ENCODE data around the gene OVCH1. TPM values are rescaled to one million over a fixed set of nuclear protein-coding genes. Genes with fewer than 3 reads are reported as not detected.
"Not testable (repeated sequence)": the region's sequence is repeated elsewhere in the genome, so short reads cannot be mapped to it uniquely, and the experiment has no call there.

Gene OVCH1
- total RNA-seq, 3 donors from 2014 or later, result 0.33 to 0.64 (median 0.44) TPM

DNA sequence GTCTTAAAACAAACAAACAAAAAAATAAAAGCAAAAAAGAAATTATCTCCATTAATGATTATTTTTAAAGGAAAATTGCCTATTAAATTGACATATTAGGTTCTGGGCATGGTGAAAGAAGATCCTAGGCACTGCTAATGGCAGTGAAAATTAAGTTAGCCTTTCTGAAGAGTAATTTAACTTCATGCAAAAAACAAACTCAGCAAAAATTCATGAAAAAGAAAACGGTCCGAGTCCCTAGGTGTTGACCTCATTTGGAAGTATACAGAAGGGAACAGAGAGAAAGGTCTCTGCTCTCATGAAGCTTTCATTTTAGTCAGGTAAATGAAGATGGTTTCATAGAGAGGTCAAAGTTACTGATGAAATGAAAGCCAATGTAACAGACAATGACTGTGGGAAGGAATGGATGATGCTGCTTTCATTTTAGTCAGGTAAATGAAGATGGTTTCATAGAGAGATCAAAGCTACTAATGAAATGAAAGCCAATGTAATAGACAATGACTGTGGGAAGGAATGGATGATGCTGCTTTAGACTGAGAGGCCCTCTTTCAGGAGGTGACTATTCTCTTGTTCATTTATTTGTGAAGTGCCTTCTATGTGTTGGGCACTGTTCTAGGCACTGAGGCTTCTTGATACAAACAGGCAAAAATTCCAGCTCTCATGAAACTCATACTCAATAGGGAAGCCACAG is 50.1 kb downstream of the OVCH1 start:
- DNase-seq (ENCODE audit: low spot score in 2 of 2), result no peak
- Histone ChIP-seq H3K36me3 (no peaks in the 10 kb centered on the region), H3K27ac (no peak overlapping the region), H3K4me3 (no peak overlapping the region), H3K4me1 (no peaks in the 10 kb centered on the region), H3K9me3 (no peaks in the 10 kb centered on the region), H3K27me3 (no peaks in the 10 kb centered on the region)
- TF ChIP-seq POLR2AphosphoS5 (IDR thresholded peaks at IDR 0.05), result no peak
- TF ChIP-seq POLR2A (IDR thresholded peaks at IDR 0.05), result no peak
- TF ChIP-seq, protein P1, sequence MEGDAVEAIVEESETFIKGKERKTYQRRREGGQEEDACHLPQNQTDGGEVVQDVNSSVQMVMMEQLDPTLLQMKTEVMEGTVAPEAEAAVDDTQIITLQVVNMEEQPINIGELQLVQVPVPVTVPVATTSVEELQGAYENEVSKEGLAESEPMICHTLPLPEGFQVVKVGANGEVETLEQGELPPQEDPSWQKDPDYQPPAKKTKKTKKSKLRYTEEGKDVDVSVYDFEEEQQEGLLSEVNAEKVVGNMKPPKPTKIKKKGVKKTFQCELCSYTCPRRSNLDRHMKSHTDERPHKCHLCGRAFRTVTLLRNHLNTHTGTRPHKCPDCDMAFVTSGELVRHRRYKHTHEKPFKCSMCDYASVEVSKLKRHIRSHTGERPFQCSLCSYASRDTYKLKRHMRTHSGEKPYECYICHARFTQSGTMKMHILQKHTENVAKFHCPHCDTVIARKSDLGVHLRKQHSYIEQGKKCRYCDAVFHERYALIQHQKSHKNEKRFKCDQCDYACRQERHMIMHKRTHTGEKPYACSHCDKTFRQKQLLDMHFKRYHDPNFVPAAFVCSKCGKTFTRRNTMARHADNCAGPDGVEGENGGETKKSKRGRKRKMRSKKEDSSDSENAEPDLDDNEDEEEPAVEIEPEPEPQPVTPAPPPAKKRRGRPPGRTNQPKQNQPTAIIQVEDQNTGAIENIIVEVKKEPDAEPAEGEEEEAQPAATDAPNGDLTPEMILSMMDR (IDR thresholded peaks at IDR 0.05), result no peak
- intact Hi-C loops (cut with DNase I; ENCODE audit: low total_unique reads), result no loop called here

DNA sequence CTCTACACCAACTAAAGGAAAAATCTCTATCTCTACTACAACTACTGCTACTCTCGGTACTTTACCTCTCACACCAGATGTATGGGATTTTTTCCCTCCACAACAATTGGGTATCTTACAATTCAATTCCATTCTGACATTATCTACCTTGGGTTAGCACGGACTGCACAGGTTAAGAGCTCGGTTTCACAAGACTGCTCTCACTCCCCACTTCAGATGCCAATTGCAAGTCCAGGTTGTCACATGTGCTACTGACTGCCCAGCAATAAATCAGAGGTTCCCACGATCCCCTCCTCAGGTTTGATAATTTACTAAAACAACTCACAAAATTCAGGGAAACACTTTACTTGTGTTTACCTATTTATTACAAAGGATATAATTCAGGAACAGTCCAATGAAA is 58.0 kb downstream of the OVCH1 start:
- H3K27ac ChIP-seq, result no peak overlapping the region
- TF ChIP-seq POLR2AphosphoS5 (IDR thresholded peaks at IDR 0.05) (no peak), POLR2A (IDR thresholded peaks at IDR 0.05) (no peak)
- TF ChIP-seq, protein P1 (IDR thresholded peaks at IDR 0.05), result no peak
- H3K36me3 ChIP-seq, result no peaks in the 10 kb centered on the region
- H3K4me1 ChIP-seq, result no peaks in the 10 kb centered on the region
- intact Hi-C loops (cut with DNase I; ENCODE audit: low total_unique reads), result no loop called here
- no peaks in the 10 kb centered on the region for H3K27me3 ChIP-seq
- no peak overlapping the region for H3K4me3 ChIP-seq
- H3K9me3 ChIP-seq, result peaks cover 0 to 5% of the 10 kb centered on the region in 2 donors
- no peak for DNase-seq (ENCODE audit: low spot score in 2 of 2)

DNA sequence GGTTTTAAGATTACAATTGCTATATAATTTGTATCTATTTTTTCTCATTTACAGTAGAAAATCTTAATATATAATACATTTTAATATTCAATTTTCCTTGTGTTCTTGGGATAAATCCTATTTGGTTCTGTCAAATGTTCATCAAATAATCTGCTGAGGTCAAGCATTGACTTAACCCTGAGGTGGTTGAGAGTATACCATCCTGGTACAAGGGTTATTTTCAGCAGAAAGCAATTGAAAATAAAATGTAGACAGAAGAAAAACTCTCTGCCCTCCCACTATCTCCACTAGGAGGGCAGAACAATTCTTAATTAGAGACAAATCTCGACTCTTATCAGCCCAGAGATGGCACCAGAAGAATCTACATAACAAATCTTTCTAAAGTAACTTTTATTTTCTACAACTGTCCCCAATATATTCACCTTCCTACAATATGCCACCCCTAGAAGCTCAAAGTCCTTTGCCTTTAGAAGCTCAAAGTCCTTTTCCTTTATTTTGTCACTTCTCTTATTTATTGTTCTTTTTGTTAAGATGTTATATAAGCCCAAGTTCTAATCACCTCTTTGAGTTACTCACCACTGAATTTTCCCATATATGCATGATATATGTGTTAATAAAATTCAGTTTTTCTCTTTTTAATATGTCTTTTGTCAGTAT is 58.6 kb downstream of the OVCH1 start:
- Histone ChIP-seq H3K4me3 (no peak overlapping the region), H3K27me3 (no peaks in the 10 kb centered on the region), H3K36me3 (no peaks in the 10 kb centered on the region), H3K4me1 (no peaks in the 10 kb centered on the region), H3K9me3 (peaks cover 0 to 5% of the 10 kb centered on the region in 2 donors), H3K27ac (no peak overlapping the region)
- DNase-seq (ENCODE audit: low spot score in 2 of 2), result no peak
- TF ChIP-seq POLR2AphosphoS5 (IDR thresholded peaks at IDR 0.05), result no peak
- TF ChIP-seq POLR2A (IDR thresholded peaks at IDR 0.05), result no peak
- intact Hi-C loops (cut with DNase I; ENCODE audit: low total_unique reads), result no loop called here

DNA sequence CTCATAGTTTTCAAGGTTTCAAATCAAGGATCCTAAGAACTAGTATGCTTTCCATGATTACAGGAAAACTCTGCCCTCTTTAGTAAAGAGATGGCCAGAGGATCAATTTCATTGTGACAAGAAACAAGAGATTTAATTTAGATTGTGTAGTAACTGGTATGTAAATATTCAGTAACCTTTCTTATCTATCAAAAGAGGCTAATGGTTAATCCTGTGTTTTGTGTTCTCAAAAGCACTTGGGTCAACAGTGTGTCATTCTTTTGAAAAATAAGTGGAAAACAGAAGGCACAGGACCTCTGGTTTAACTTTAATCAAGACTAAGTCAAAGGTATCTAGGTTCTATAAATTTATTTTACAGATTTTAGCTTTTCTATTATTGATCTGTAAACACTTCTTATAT is 59.9 kb downstream of the OVCH1 start:
- Histone ChIP-seq H3K4me1 (no peaks in the 10 kb centered on the region), H3K27ac (no peak overlapping the region), H3K9me3 (peaks cover 0 to 5% of the 10 kb centered on the region in 2 donors), H3K36me3 (no peaks in the 10 kb centered on the region), H3K27me3 (no peaks in the 10 kb centered on the region), H3K4me3 (no peak overlapping the region)
- DNase-seq (ENCODE audit: low spot score in 2 of 2), result no peak
- intact Hi-C loops (cut with DNase I; ENCODE audit: low total_unique reads), result no loop called here
- TF ChIP-seq, protein P1 (IDR thresholded peaks at IDR 0.05), result no peak
- no peak for TF ChIP-seq POLR2AphosphoS5 (IDR thresholded peaks at IDR 0.05)
- TF ChIP-seq POLR2A (IDR thresholded peaks at IDR 0.05), result no peak

DNA sequence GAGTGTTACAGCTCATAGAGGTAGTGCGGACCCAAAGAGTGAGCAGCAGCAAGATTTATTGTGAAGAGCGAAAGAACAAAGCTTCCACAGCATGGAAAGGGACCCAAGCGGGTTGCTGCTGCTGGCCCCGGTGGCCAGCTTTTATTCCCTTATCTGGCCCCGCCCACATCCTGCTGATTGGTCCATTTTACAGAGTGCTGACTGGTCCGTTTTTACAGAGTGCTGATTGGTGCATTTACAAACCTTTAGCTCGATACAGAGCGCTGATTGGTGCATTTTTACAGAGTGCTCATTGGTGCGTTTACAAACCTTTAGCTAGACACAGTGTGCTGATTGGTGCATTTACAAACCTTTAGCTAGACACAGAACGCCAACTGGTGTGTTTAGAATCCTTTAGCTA is 60.7 kb downstream of the OVCH1 start:
- H3K4me1 ChIP-seq; DNase-seq (ENCODE audit: low spot score in 2 of 2); H3K9me3 ChIP-seq; intact Hi-C loops (cut with DNase I; ENCODE audit: low total_unique reads); H3K36me3 ChIP-seq; H3K4me3 ChIP-seq; H3K27me3 ChIP-seq; H3K27ac ChIP-seq: not testable (repeated sequence)

DNA sequence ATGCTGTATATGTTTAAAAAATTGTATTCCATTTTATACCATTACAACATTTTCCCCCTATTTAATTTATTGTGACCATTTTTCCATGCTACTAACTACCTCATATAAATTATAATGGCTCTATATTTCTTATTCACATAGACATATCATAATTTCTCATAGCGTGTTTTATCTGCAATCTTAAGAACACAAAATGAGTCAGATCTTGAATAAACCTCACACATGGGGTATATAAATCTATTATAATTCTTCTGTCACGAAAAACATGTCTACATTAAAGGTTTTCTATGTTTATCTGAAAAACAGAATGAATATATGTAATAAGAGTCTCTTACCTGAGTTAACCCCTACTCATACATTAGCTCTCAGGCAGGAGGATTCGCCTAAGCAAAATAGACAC is 66.0 kb downstream of the OVCH1 start:
- TF ChIP-seq POLR2A (IDR thresholded peaks at IDR 0.05), result no peak
- no peak for TF ChIP-seq POLR2AphosphoS5 (IDR thresholded peaks at IDR 0.05)
- TF ChIP-seq, protein P1 (IDR thresholded peaks at IDR 0.05), result no peak
- no peak for DNase-seq (ENCODE audit: low spot score in 2 of 2)
- Histone ChIP-seq H3K9me3 (no peaks in the 10 kb centered on the region), H3K27me3 (no peaks in the 10 kb centered on the region), H3K4me3 (no peak overlapping the region), H3K4me1 (no peaks in the 10 kb centered on the region), H3K27ac (no peak overlapping the region), H3K36me3 (no peaks in the 10 kb centered on the region)
- intact Hi-C loops (cut with DNase I; ENCODE audit: low total_unique reads), result loop anchor here (5.0 kb wide), 1 partner anchor 1964 kb away; no protein-coding TSS in a partner anchor
